NCI-H2196 (cell line): ENCODE measurements around the gene TBL1X.
A peak's percentile ranks its signal among the peaks of the same experiment; 100 is the strongest.

Experiments
- DNase-seq: peaks from one replicate; lab custom pipeline; 2025; ENCODE audit not compliant: unreplicated experiment; lab: John Stamatoyannopoulos, UW

TBL1X gene

DNA sequence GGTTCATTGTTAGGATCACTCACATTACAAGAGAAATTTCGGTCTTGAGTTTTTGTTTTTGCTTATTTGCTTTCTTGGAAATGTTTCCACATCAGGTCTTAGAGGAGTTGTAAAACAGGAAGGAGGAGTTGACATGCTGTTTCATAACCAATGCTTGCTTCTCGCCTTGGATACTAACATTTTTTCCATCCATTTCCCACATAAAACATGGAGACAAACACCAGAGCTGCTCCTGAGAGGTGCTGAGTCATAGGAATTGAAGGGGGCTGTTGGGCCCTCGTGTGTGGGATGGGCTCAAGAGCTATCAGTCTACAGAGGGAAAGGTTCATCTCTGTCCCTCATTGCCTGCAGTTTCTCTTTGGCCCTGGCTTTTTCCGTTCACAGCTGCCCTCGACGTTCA is 29.9 kb downstream of the TBL1X start:
- no peak for DNase-seq

DNA sequence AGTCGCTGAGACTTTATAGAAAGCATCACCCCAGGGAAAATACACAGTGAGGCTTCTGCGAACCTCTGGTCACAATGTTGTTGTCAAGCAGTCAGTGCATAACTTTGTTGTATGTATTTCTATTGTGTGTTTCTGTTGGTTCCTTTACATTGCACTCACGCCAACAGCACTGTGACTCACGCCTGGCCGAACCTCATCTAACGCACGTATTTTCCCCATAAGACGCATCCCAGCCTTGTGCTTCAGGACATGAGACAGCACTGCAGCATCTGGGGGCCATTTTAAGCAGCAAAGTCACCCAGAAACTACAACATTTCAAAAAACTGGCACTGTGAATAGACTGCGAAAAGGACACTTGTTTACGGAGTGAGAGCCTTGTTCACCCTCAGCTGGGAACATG is 30.6 kb downstream of the TBL1X start:
- DNase-seq: no peak

DNA sequence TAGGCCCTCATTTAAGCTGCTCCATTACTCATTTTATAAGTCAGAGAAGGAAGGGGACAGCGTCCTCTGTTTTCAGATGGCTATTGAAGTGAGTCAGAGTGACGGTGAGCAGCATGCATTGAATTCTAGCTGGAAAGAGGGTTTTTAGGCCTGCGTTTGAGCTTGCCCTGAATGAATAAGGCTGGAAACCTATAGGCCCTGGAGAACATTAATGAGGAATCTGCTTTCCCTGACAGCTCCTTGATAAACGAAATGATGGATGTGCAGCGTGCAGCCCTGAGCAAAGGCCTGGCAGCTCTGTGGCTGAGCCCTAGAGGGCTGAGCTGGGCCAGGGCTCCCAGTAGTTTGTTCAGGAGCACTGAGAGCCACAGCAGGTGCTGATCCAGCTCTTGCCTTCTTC is 33.4 kb downstream of the TBL1X start:
- DNase-seq: no peak

DNA sequence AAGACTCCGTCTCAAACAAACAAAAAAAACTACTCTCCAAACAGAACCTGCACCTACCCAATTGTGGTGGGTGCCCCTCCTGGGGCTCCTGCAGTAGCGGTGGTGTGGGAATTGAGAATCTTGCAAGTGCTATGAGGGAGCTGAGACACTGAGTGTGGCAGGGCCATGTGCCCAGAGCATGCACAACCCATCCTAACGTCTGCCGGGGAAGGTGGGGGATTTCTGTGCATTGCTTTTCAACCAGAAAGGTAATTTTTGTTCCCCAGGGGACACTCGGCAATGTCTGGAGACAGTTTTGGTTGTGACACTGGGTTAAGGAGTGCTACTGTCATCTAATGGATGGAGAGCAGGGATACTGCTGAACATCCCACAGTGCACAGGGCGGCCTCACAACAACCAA is 35.7 kb downstream of the TBL1X start:
- no peak for DNase-seq

DNA sequence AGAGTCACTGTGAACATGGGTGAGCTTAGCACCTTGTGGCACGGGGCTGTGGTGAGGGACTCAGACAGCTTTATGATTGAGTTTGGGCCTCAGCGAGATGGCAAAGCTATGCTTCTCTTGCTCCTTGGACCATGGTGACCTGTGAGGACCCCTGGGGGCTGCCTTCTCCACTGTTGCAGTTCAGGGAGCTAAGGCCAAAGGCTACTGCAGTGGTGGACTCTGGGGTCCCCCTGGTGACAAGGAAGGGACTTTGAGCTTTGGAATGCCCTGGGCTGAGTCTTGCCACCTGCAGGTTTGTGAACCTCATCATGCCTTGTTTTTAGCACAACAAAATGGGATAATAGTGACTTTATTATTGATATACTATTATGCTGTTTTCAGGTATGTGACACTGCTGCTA is 36.5 kb downstream of the TBL1X start:
- DNase-seq: no peak

DNA sequence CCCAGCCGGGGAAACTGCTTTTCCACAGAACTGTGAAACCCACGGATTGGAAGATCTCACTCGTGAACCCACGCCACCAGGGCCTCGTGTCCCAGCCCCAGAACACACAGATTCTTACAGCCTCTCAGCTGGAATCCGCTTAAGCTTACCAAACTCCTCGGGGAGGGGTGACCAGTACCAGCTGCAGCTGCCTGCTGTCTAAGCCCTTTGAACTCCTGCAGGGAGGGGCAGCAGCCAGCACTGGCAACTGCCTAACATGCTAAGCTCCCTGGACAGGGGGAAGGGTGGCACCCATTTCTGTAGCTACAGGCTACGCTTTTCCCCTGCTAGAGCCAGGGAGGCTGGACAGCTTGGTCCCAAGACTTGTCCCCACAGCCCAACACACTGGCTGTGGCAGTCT is 38.4 kb downstream of the TBL1X start:
- DNase-seq: no peak

DNA sequence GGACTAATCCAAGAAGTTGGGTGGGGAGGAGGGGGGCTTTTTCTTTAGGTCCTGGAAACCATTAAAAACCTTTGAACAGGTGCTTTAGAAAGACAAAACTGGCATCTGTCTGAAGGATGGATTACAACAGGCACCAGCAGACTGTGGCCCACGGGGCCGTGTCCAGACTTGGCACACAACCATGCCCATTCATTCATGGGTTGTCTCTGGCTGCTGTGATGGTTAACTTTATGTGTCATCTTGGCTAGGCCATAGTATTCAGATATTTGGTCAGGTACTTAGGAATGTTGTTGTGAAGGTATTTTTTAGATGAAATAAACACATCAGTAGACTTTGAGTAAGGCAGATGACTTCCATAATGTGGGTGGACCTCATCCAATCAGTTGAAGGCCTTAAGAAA is 45.5 kb downstream of the TBL1X start:
- no peak for DNase-seq

DNA sequence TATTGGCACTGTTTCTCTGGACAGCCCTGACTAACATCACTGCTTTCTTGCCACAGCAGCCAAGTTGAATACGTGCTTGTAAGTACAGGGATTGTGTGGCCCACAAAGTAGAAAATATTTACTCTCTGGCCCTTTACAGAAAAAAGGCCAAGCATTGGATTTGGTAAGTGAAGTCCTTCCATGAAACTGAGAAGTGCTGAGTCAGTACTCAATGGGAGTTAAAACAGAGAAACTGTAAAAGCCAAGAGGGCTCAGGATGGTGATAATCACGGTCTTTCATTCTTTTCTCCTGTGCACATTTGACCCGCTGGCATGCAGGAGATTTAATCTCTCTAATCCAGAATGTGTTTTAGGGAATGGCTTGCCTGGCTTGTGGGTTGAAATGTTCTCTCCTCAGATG is 46.1 kb downstream of the TBL1X start:
- no peak for DNase-seq

DNA sequence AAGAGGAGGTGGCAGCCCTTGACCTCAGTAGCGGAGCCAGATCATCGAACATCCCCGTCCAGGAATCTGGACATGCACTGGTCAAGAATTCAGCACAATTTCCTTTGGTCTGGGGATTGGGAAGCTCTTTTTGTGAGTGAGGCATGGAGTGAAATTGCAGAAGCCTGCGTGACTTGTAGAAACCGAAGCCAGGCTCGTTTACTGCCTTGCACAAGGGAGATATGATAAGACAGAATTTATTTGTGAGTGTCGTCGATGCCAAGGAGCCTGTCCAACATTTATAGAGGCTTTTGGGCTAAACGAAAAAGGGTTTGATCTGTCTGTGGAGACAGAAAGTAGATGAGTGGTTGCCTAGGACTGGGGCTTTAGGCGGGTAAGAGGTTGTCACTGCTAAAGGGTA is 50.6 kb downstream of the TBL1X start:
- DNase-seq: no peak

DNA sequence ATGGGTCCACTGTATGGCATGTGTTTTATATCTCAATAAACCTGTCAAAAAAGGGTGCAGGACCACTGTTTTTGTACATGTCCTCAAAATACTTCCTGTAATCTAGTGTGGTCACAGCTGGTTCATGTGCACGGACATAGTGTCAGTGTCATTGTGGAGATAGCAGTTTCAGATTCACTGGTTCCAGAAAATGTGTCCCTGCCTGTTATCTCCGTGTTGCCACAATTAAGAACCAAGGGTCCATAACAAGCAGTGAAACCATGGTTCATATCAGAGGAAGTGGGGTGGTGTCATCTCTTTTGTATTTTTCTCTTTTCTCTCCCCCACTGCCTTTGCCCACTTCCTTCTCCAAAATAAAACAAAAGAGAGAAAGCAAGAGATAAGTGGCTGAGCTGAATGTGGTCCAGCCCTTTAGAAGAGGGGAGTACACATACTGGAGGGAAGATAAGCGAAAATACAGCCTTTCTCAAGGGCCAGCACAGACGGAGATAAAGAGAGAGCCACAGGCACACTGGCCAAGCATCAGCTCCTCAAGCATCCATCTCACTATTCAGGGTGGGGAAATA is 51.2 kb downstream of the TBL1X start:
- DNase-seq: no peak

DNA sequence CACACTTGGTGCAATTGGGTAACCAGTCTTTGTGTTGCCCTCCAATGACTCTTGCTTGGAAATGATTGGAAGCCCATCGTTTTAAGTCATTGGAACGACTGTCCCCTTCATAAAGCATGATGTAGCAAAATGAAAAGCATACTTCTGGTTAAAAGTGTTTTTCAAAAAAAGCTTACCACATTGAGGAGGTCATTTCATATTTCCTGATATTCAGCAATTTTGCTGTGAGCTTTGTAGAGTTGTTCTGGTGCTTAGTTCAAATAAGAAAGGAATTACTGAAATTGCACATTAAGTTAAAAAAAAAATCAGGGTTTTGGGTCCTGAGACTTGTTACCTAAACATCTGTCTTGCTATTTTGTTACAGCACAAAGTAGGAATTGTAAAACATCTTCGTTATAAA is 51.8 kb downstream of the TBL1X start:
- DNase-seq: no peak

DNA sequence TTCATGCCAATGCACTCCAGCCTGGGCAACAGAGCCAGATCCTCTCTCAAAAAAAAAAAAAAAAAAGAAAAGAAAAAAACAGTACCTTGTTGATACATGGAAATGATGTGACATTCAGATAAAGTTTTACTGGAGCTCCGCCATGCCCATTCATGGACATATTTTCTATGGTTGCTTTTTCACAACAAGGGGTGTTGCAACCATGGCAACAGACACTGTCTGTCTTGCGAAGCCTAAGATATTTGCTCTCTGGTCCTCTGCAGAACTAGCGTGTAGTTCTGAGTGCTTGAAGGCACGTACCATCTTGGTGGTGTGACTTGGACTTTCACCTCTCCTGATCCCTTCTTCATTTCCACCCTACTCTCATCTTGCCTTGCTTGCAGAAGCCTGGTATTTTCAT is 53.2 kb downstream of the TBL1X start:
- DNase-seq: no peak

DNA sequence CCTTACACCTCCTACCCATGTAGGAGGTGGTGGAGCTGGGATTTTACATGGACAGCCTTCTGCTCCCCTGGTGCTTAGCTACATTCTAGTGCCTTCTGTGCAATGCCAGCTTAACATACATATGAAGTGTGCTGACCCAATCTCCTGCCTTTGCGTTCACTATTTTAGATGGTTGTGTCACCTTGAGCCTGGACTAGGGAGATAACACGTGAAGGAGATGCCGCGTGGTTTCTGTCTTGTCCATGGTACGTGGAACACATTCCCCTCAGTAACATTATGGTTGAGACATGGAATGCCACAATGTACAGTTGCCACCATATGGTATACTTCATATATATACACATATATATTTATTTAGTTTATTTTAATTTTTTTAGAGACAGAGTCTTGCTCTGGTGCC is 54.0 kb downstream of the TBL1X start:
- DNase-seq: no peak

DNA sequence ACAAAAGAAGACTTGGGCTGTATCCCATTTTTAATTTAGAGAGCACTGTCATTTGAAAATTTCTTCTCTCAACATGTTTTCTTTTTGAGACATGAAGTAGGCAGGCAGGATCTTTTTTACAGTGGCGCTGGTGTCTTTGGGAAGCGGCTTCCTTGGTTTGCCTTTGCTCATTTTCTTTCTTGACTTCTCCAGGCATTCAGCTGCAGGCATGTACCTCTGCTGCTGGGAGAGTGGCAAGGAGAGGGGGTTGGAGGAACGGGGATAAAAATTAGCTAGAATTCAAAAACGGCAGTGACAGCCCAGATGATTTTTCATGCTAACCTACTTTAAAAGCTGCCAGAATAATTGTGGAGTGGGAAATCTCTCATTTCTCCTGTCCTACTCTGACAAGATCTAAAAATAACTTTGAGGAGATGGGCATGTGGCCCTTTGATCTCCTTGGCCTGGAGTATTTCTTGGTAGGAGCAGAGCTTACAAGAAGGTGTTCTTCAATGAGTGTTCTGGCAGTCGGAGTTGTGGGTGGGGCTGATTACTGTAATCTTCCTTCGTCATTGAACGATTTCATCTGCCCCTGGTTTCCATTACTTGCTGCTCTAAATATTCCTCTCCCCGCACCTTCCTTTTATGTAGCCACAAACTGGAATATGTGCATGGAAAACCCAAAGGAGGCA is 54.8 kb downstream of the TBL1X start:
- no peak for DNase-seq

DNA sequence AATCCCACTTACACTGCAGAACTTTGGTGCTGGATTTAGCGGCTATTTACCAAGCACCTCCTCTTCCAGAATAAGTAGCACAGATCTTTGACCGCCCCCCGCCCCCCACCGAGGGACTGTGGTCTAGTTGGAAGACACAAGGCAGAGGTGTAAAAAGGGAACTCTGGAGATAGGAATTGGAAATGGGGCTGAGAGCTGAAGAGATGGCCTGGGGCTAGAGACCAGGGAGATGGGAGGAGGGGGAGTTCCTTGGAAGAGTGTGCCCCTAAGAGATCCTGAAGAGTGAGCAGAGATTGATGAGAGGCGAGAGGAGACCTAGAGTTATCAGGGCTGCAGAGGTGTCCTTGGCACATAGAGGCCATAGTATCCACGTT is 55.3 kb downstream of the TBL1X start:
- DNase-seq: no peak

DNA sequence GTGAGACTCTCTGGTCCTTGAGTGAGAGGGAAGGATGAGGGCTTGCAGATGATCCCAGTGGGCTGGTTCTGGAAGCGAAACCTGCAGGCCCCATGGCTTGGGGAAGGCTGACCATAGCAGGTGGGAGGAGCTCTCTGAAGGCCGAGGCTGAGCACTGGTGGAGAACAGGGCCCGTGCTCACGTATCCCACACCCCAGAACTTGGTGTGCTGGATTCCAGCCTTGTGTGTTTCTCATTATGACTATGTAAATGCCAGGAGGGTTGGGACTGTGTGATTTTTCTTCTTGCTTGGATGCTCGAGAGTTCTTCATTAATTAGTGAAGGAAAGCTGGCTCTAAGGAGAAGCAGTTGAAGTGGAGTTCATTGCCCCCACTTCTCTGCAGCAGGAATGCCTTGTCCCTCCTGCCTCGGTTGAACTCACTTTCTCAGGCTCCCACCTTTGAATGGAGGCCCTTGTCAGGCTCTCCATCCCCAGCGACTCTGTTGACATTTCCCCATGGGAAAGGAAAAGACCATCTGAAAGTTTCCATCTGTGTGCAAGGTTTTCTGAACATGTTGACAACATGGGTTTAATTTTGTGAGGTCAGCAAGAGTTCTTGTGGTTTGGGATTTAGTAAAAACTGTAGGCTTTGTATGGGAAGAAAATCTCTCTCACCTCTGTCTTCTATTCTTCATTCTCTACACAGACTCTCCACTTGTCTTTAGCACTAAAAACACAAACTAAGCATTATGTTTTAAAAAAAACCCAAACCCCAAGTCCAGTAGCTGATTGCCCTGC is 57.7 kb downstream of the TBL1X start:
- DNase-seq: no peak

DNA sequence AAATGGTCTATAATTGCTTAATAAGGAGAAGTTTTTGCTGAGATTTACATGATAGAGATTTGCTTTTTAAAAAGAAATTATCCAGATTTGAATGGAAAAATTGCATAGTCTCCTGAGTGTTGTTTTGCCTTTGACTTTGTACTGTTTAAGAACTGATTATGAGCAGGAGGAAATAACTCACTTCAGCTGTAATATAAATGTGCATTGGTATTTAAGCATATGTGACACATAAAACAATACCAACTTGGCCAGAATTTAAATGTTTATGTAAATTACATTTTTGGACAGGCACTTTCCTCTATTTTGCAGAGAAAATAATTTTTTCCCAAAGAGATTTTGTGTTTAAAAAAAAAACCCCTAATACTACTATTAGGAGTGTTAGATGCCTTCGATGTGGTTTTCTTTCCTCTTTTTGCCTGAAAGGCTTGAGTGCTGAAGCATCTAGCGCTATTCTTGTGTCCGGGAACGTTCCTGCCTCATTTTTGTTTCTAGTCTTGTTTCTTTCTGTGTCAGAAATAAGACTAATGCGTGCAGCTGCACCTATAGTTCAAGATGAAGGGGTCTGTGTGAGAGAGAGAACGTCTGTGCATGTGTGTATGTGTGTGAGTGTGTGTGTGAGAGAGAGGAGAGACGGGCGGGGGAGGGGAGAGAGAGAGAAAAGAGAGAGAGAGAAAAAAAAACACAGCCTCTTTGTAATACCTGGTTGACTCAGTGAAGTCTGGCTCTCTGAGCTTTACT is 60.8 kb downstream of the TBL1X start:
- no peak for DNase-seq

DNA sequence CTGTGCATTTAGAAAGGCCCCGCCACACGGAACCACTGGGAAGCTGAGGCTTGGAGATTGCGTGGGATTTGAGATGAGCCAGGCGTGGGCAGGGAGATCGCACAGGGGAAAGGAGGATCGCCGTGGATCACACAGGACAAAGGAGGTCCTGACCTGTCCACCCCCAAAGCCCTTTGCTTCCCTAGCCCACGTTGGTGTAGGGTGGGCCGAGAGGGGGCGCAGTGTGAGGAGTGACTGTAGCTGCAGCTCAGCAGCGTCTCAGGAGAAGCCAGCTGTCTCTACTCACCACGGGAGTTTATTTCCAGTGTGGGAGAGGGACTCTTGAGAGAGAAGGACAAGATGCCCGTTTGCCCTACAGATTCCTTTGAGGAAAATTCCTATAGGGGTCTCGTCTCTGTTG is 62.1 kb downstream of the TBL1X start:
- no peak for DNase-seq

DNA sequence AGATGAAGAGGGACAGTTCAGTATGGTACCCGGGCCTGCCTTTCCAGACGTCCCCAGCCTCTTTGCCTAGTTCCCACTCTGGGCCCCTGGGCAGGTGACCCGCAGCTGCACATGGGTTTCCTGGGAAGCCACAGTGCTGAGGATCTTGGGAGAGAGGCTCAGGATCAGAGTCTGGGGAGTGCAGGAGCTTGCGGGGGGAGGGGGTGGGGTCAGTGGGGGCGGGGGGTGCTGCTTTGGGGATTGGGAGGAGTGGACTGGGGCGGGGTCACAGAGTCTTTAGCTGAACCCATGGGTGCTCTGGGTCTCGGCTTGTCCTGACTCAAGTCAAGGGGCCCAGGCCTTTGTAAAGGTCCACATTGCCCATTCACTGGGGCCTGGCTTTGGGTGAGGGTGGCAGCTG is 63.6 kb downstream of the TBL1X start:
- DNase-seq: no peak

DNA sequence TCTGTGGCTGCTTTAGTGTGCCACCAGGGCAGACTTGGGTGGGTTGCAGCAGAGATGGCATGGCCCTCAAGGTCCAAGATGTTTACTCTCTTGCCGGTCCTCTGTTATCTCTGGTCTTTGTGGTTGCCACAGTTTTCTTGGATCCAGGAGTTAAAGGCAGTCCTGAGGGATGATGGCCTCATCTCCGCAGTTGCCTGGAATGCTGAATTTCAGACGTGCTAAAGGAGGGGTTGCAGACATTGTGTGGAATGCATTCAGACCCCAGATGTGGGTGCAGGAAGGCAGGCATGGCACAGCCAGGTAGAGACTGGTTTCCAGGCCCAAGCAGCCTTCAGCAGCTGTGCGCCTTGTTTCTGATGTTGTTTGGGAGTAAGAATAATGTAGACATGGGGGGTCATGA is 64.4 kb downstream of the TBL1X start:
- DNase-seq: no peak

DNA sequence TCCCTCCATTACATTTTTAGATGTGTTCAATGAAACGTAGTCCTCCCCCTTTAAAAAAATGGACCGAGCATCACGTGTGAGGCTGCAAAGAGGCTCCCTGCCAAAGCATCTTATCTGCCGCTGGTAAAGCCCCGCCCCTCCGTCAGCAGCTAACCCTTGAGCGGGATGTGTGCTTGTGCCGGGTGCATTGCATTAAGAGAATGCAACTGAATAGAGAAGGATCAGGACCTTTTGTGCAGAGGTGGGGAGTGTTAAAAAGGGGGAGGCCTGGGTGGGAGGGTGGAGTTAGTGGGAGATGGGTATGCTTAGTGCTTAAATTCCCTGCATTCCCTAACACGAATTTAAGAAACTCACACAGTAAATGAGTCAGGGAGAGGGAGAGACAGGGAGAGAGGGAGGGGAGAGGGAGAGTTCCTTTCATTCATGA is 66.0 kb downstream of the TBL1X start:
- peak; percentile 71 for DNase-seq

DNA sequence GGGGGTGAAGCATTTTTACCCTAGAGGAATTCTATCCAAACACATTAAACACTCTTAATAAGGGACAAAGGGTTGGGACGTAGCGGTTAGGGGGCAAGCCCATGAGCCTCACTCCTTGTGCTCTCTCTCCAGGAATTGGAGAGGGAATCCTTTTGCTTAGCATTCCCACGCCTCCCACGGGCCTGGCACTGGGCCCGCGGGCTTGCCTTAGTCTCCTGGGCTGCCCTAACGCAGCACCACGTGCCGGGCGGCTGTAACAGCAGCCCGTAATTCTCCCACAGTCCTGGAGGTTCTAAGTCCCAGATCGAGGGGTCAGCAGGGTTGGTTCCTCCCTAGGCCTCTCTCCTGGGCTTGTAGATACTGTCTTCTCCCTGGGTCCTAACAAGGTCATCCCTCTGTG is 67.5 kb downstream of the TBL1X start:
- no peak for DNase-seq
